Loucy (cell line): Measurements from ENCODE around the gene RBPJL.

Experiments used
- H2AFZ ChIP-seq: fragments of 200-600 bp; sonication (generic); 2 replicates; pipeline ENCODE4 v1.6.0; 2016; ENCODE audit warnings: antibody characterized with exemption, mild to moderate bottlenecking, low read length, moderate library complexity
- H3F3A ChIP-seq: fragments of 200-600 bp; 2 replicates; pipeline ENCODE4 v1.6.0; 2016; ENCODE audit warnings: antibody characterized with exemption, low read depth, mild to moderate bottlenecking
- H3K27me3 ChIP-seq: fragments of 200-600 bp; sonication (generic); 2 replicates; pipeline ENCODE4 v1.6.1; 2014; ENCODE audit warnings: low read length, mild to moderate bottlenecking; ENCODE audit not compliant: insufficient read depth, poor library complexity, severe bottlenecking
- H3K36me3 ChIP-seq: fragments of 200-600 bp; sonication (generic); 2 replicates; pipeline ENCODE4 v1.6.1; 2016; ENCODE audit warnings: low read length; ENCODE audit not compliant: insufficient read depth
- H3K4me1 ChIP-seq: fragments of 200-600 bp; sonication (generic); 2 replicates; pipeline ENCODE4 v1.5.1; 2014; ENCODE audit warnings: low read length, mild to moderate bottlenecking; ENCODE audit not compliant: insufficient read depth, poor library complexity, severe bottlenecking
- H3K4me2 ChIP-seq: fragments of 200-600 bp; sonication (generic); 2 replicates; pipeline ENCODE4 v1.6.0; 2014; ENCODE audit warnings: antibody characterized with exemption, low read length, low read depth, mild to moderate bottlenecking; ENCODE audit not compliant: poor library complexity, severe bottlenecking
- H3K4me3 ChIP-seq: fragments of 200-600 bp; sonication (generic); 2 replicates; pipeline ENCODE4 v1.5.1; 2014; ENCODE audit warnings: low read length, mild to moderate bottlenecking, mixed read lengths; ENCODE audit not compliant: poor library complexity, severe bottlenecking
- H3K79me2 ChIP-seq: fragments of 200-600 bp; sonication (generic); 2 replicates; pipeline ENCODE4 v1.6.1; 2014; ENCODE audit warnings: low read length; ENCODE audit not compliant: insufficient read depth
- H3K9ac ChIP-seq: fragments of 200-600 bp; sonication (generic); 2 replicates; pipeline ENCODE4 v1.6.0; 2014; ENCODE audit warnings: mild to moderate bottlenecking, low read depth, low read length, moderate library complexity; ENCODE audit not compliant: poor library complexity, severe bottlenecking
- H3K9me2 ChIP-seq: fragments of 200-600 bp; sonication (generic); replicated peaks from 2 replicates; pipeline ENCODE4 v1.6.1; 2016; ENCODE audit warnings: low read depth, low read length, mixed read lengths
- H3K9me3 ChIP-seq: fragments of 200-600 bp; sonication (generic); 2 replicates; pipeline ENCODE4 v1.6.1; 2014; ENCODE audit warnings: mild to moderate bottlenecking, antibody characterized with exemption, low read length, low read depth; ENCODE audit not compliant: insufficient read depth
- H4K20me1 ChIP-seq: fragments of 200-600 bp; sonication (generic); 2 replicates; pipeline ENCODE4 v1.6.0; 2014; ENCODE audit warnings: antibody characterized with exemption, low read length, mild to moderate bottlenecking; ENCODE audit not compliant: insufficient read depth, poor library complexity, severe bottlenecking
- CTCF ChIP-seq: fragments of 200-600 bp; sonication (generic); conservative IDR thresholded peaks from 2 replicates; pipeline ENCODE4 v1.5.1; 2014; ENCODE audit warnings: mild to moderate bottlenecking, antibody characterized with exemption, low read length
- EZH2phosphoT487 ChIP-seq: fragments of 200-600 bp; IDR thresholded peaks from 2 replicates; pipeline ENCODE4 v1.6.1; 2018; ENCODE audit warnings: antibody characterized with exemption, mild to moderate bottlenecking, moderate library complexity, borderline replicate concordance

Gene RBPJL

GRCh38 chr20:45320948-45321595 lies 14.4 kb downstream of the RBPJL start:
- Histone ChIP-seq H2AFZ (peak overlapping the region; percentile 46; the same call in 1 of the 2 replicates), H3K4me3 (peak overlapping the region; percentile 36), H3K27me3 (no peaks in the 10 kb centered on the region), H3K36me3 (no peaks in the 10 kb centered on the region), H3F3A (peaks cover 4% of the 10 kb centered on the region; the same call in 1 of the 2 replicates), H3K9me3 (no peaks in the 10 kb centered on the region), H3K4me1 (peaks cover 35% of the 10 kb centered on the region), H3K9me2 (no peaks in the 10 kb centered on the region), H3K9ac (peak overlapping the region; percentile 51), H4K20me1 (no peaks in the 10 kb centered on the region), H3K4me2 (peak overlapping the region; percentile 60), H3K79me2 (no peaks in the 10 kb centered on the region)
- TF ChIP-seq CTCF (no peak), EZH2phosphoT487 (no peak)

GRCh38 chr20:45322952-45323383 lies 16.3 kb downstream of the RBPJL start:
- no peaks in the 10 kb centered on the region for H3K9me2 ChIP-seq
- H3K79me2 ChIP-seq, result no peaks in the 10 kb centered on the region
- H3K36me3 ChIP-seq, result no peaks in the 10 kb centered on the region
- H4K20me1 ChIP-seq, result no peaks in the 10 kb centered on the region
- H3K4me2 ChIP-seq, result no peak overlapping the region
- H3K9me3 ChIP-seq, result no peaks in the 10 kb centered on the region
- H3K4me3 ChIP-seq, result no peak overlapping the region
- peaks cover 34% of the 10 kb centered on the region for H3K4me1 ChIP-seq
- TF ChIP-seq EZH2phosphoT487 (no peak), CTCF (peak; percentile 29; the same call in 1 of the 2 replicates)
- H2AFZ ChIP-seq, result no peak overlapping the region
- no peaks in the 10 kb centered on the region for H3K27me3 ChIP-seq
- H3F3A ChIP-seq, result peaks cover 4% of the 10 kb centered on the region; the same call in 1 of the 2 replicates
- H3K9ac ChIP-seq, result no peak overlapping the region

- Histone ChIP-seq H3K4me2 (no peak overlapping the region), H2AFZ (no peak overlapping the region)
- no peak for TF ChIP-seq EZH2phosphoT487
- TF ChIP-seq CTCF, result no peak
These were observed 17.1 kb downstream of the RBPJL start for GRCh38 chr20:45323731-45324130.

More at GRCh38 chr20:45323731-45324130, 17.1 kb downstream of the RBPJL start:
- H3K79me2 ChIP-seq, result no peaks in the 10 kb centered on the region
- H3K9ac ChIP-seq, result no peak overlapping the region
- H3K27me3 ChIP-seq, result no peaks in the 10 kb centered on the region
- H3K4me3 ChIP-seq, result no peak overlapping the region
- H4K20me1 ChIP-seq, result no peaks in the 10 kb centered on the region
- no peaks in the 10 kb centered on the region for H3K36me3 ChIP-seq
- no peaks in the 10 kb centered on the region for H3K9me2 ChIP-seq
- no peaks in the 10 kb centered on the region for H3K9me3 ChIP-seq
- H3K4me1 ChIP-seq, result peaks cover 26% of the 10 kb centered on the region
- H3F3A ChIP-seq, result peaks cover 4% of the 10 kb centered on the region; the same call in 1 of the 2 replicates
